Measurements from ENCODE around the gene SPATA2L.

Gene SPATA2L

DNA sequence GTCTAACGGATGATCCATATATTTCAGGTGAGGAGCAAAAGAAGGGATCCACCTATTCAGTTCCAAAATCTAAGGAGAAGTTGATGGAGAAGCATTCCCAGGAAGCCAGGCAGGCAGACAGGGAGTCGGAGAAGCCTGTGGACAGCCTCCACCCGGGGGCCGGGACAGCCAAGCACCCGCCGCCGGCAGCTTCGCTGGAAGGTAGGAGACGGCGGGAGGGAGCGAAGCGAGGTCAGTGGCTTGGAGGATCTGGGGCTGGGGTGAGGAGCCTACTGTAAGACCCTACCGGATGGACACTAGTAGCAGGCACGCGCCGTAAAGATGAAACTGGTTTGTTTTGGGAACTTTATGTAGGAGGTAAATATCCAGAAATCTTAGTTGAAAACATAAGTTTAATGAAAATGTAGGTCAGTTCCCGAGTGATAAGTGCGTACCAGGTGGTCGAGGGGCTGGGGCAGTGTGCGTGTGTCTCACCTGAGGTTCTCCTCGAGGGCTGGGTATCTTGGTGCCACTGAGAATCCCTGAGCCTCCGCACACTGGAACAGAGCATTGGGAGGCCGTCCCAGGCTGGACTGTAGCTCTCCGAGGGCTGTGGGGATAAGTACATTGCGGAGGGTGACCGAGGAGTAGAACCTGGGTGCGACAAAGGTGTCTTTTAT is 43.2 kb downstream of the SPATA2L start:
- no peak for DNase-seq

DNA sequence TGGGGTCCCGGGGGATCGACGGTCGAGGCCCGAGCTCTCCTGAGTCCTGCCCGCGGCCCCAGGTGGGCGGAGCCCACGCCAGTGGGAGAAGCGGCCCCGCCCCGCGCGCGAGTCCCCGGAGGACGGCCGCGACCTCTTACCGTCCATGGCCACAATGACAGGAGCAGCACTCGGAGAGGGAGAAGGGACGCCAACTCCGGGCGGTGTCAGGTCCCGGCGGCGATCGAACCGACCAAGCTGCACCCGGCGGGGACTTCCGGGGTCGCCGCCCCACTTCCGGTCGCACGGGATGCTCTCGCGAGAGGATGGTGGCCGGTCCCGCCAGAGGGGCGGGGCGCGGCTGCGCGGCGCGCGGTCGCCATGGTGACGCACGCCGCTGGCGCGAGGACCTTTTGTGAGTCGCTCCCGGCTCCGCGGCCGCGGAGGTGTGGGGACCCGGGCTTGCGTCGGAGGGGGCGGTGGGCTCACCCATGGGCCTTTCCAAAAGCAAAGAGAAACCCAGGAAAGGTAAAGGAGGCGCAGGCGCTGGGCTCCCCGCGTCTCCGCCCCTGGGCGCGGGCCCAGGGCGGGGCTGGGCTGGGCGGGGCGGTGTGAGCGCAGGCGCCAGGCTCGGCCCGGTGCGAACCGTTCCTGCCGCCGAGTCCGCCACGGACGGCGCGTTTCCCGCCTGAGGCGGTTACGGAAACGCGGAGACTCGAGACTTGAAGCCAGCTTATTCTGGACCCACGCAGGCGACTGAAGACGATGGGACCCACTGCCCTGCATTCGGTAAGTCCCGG is 43.9 kb downstream of the SPATA2L start, which contains the start of the genes CHMP1A and SPATA33:
TSS of gene CHMP1A (minus strand) at position 267 of the 779 bp plus-strand sequence. CDS start at position 147, 120 bp downstream.
TSS of gene SPATA33 (plus strand) at position 395 of the 779 bp plus-strand sequence. CDS start at position 471, 76 bp downstream.
- DNase-seq: peak in 57 of 58 donors; percentile 60 to 92 (median 83)

DNA sequence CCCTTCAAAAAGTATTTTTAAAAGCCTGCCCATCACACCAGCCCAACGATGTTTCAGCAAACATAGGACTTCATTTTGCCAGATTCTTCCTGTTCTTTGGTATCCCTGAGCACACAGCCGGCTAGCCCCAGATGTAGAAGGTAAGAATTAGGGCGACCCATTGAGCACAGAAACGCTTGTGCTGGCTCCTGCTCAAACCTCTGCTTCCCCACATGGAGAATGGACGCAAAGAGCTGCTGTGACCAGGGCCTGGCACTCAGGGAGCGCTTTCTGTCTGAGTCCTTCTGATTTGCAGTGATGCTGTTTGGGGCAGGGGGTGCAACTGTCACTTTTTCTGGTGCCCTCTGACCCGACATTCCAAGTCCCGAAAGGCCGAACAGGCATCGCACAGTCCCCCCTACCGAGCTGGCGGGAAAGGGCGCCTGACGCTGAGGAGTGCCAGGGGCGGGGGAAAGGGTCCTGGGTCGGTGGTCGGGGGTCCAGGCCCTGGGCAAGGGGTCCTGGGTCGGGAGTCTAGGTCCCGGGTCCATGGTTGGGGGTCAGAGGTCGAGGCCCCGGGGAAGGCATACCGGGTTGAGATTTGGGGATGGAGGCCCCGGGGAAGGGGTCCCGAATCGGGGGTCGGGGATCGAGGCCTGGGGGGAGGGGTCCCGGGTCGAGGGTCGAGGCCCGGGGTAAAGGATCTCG is 44.9 kb downstream of the SPATA2L start:
- no peak for DNase-seq

DNA sequence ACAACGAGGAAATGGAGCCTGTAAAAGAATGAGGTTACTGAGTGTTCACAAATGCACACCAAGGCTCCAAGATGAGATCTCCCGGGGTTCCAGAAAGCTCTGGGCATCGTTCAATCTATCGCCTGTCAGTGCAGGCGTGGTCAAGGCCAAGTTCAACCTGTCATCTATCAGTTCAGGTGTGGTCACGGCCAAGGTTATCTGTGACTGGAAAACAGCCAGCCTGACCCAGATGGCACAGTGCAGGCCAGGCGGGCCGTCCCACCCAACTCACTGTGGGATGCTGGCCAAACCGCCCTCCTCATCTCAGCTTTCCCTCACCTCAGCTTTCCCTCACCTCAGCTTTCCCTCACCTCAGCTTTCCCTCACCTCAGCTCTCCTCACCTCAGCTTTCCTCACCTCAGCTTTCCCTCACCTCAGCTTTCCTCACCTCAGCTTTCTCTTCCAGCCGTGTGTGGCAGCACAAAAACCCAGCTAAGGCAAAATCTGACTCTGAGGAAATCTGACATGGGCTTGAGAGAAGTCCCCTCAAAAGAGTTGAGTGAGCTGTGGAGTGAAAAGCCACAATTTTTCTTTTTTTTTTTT is 46.4 kb downstream of the SPATA2L start:
- DNase-seq: no peak

DNA sequence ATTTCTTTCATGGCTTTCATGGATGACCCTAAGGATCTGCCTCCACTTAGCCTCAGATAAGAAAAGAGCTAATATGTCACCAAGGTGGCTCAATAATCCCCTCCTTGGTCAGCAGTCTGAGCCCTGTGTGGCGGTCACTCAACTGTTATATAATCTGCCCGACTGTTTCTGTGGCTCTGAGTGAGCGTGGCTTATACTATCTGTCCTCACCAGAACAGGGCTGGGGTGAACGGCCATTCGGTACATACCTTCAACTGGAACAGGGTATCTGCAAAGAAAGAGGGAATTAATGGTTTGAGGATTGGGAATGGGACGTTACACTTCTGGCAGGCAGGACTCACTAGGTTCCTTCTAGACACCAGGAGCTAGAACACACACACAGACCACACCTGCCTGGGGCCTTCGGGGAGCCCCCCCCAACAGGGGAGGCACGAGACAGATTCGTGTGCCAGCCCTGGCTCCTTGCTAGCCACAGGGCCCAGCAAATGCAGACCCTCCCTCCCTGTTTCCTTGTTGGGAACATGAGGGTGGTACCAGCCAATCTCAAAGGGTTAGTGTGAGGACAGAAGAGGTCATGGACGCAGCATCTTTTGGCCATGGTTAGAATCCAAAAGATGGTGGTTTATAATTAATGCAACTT is 47.7 kb downstream of the SPATA2L start:
- no peak for DNase-seq

DNA sequence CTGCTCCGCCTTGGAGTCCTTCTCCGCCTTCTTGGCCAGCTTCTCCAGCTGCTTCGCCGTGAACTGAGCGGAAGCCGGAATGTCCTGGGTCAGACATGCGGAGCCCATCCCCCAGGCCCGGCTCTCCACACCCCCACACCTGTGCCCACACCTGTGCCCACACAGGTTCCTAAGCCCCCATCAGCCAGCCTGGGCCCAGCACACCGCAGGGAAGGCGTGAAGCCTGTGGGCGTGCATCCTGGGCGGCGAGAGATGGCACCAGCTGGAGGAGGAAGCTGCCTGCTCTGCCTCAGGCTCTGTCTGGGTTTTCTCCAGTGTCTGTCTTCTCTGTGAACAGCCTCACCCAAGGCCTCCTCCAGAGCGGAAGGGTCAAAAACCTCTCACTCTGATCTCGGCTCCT is 49.9 kb downstream of the SPATA2L start:
- peak in 9 of 58 donors; percentile 9 to 35 (median 17) for DNase-seq

DNA sequence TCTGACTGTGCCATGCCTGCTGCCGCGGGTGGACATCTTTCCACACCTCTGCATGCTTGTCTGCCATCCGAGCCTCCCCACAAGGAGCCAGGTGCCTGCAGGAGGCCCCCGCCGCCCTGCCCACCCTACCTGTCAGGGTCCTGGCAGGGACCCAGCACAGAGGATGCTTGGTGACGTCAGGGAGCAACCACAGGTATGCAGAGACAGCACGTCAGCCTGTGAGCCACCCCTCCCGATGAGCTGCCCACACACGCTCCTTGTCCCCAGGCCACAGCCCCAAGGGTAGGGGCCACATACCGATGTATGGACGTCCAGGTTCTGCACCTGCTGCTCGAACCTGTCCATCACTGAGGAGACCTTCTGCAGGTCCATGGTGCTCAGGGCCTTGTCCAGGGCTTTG is 54.6 kb downstream of the SPATA2L start:
- no peak for DNase-seq
